Panc1 (cell line): ENCODE data around the gene DECR2. TPM values are rescaled to one million over a fixed set of nuclear protein-coding genes. Genes with fewer than 3 reads are reported as not detected.

Experiments
- ATAC-seq: fragments of 200-7000 bp; cut with Tn5 transposase; 2 replicates; pipeline ENCODE4 v1.9.1; 2020; ENCODE audit warnings: mild to moderate bottlenecking, moderate library complexity
- BruUV-seq: library from RNA; stranded (reverse); fragments of 400-500 nt; replicated peaks from 2 replicates; lab custom pipeline; 2021; lab: Mats Ljungman, UMichigan
- CTCF ChIA-PET: fragments of 300-600 bp; sonication (Branson Sonifier 250); formaldehyde crosslinking; loops from one replicate; lab custom pipeline; 2022; ENCODE audit warnings: antibody characterized with exemption; lab: Charles Lee
- POLR2A ChIA-PET: fragments of 300-600 bp; sonication (Branson Sonifier 250); formaldehyde crosslinking; loops from one replicate; lab custom pipeline; 2022; ENCODE audit warnings: antibody characterized with exemption; lab: Charles Lee
- DNase-seq: peaks from one replicate; pipeline ENCODE4 v3.0.0-alpha.2; 2010; ENCODE audit warnings: low read depth, low spot score
- H3K27ac ChIP-seq: 2 replicates; pipeline ENCODE4 v1.5.1; 2011; ENCODE audit warnings: mild to moderate bottlenecking, low read length, inconsistent platforms
- H3K27me3 ChIP-seq: fragments of 200-500 bp; sonication (Bioruptor generic); 2 replicates; pipeline ENCODE4 v1.6.0; 2014; ENCODE audit warnings: low read length, inconsistent platforms; ENCODE audit not compliant: control insufficient read depth, insufficient read depth
- H3K36me3 ChIP-seq: fragments of 200-500 bp; sonication (Bioruptor generic); 2 replicates; pipeline ENCODE4 v1.5.1; 2014; ENCODE audit warnings: inconsistent platforms, mild to moderate bottlenecking, low read length, moderate library complexity; ENCODE audit not compliant: control insufficient read depth, insufficient read depth
- H3K4me1 ChIP-seq: 2 replicates; pipeline ENCODE4 v1.5.1; 2011; ENCODE audit warnings: inconsistent platforms, mild to moderate bottlenecking, low read length, moderate library complexity; ENCODE audit not compliant: control insufficient read depth, insufficient read depth
- H3K4me3 ChIP-seq, 2 experiments: 2 replicates each; pipeline ENCODE4 v1.5.1; 2011 to 2012; ENCODE audit warnings: low read depth in 2 of 2, low read length in 2 of 2, mild to moderate bottlenecking in 2 of 2, inconsistent platforms in 1 of 2, moderate library complexity in 1 of 2
- H3K9me3 ChIP-seq: fragments of 200-500 bp; sonication (Bioruptor generic); 2 replicates; pipeline ENCODE4 v1.5.1; 2014; ENCODE audit warnings: low read depth, mild to moderate bottlenecking, inconsistent platforms, low read length, moderate library complexity; ENCODE audit not compliant: control insufficient read depth, insufficient read depth
- POLR2AphosphoS5 ChIP-seq: IDR thresholded peaks from 2 replicates; pipeline ENCODE4 v1.6.1; 2012; ENCODE audit warnings: mild to moderate bottlenecking, low read depth, low read length, moderate library complexity
- REST ChIP-seq, 2 experiments: IDR thresholded peaks; 2 replicates each; pipeline ENCODE4 v1.6.1; 2011 to 2012; ENCODE audit warnings: low read depth in 2 of 2, control low read depth in 1 of 2, low read length in 1 of 2, mild to moderate bottlenecking in 1 of 2, moderate library complexity in 1 of 2; ENCODE audit not compliant: insufficient read depth in 1 of 2
- SIN3A ChIP-seq: IDR thresholded peaks from 2 replicates; pipeline ENCODE4 v1.6.1; 2012; ENCODE audit warnings: low read depth, mild to moderate bottlenecking, low read length, moderate library complexity, borderline replicate concordance; ENCODE audit not compliant: insufficient read depth
- TCF7L2 ChIP-seq: IDR thresholded peaks from 2 replicates; pipeline ENCODE4 v1.6.1; 2011; ENCODE audit warnings: mild to moderate bottlenecking, low read depth, low read length, inconsistent platforms
- in situ Hi-C: cut with HindIII; loops from 2 replicates; pipeline ENCODE4 v1.10.0; 2016; ENCODE audit warnings: low sequenced_read_pairs, low pct_unique_long_range_greater_than_20kb
- intact Hi-C: fragments of 100-400 bp; cut with micrococcal nuclease; formaldehyde crosslinking; loops from one replicate; pipeline ENCODE4 v1.10.0; 2022; ENCODE audit not compliant: unreplicated experiment
- total RNA-seq: library from RNA; stranded (reverse); gene quantifications from one replicate; pipeline ENCODE4 v1.2.1, GENCODE V29; 2021; ENCODE audit not compliant: unreplicated experiment
- TF ChIP-seq, protein P1 (sequence below): fragments of 450-650 bp; IDR thresholded peaks from 2 replicates; pipeline ENCODE4 v1.5.1; 2017; ENCODE audit warnings: mild to moderate bottlenecking

The DECR2 gene
- total RNA-seq, 1 experiment from 2014 or later: 92.7 TPM

GRCh38 chr16:445566-445965 is 43.9 kb downstream of the DECR2 start:
- ATAC-seq: no peak
- CTCF ChIA-PET: no interaction called here

DNA sequence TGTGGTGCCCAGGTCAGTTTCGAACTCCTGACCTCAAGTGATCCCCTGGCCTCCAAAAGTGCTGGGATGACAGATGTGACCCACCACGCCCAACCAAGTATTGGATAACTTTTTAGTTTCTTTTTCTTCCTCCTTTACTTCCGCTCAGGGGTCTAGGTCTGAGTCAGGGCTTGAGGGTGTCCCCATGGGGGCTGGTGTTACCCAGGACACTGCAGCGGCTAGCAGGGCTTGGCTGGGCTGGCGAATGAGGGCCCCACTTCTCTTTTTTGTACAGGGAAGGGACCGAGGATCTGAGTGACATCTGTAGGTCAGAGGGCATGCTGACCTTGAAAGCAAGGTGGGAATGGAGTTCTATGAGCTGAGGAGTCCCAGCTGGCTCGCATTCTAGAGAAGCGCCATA is 48.7 kb downstream of the DECR2 start:
- H3K27ac ChIP-seq: no peak overlapping the region
- ATAC-seq: no peak
- no peaks in the 10 kb centered on the region for H3K27me3 ChIP-seq
- CTCF ChIA-PET: no interaction called here
- BruUV-seq: no TSS peak
- no peaks in the 10 kb centered on the region for H3K9me3 ChIP-seq
- intact Hi-C loops (no loop called here), in situ Hi-C loops (no loop called here)
- no peak for DNase-seq
- no peak for TF ChIP-seq TCF7L2
- TF ChIP-seq POLR2AphosphoS5: no peak
- TF ChIP-seq REST (IDR thresholded peaks at IDR 0.05; ENCODE audit: insufficient read depth in 1 of 2, low read depth in 2 of 2, low read length in 1 of 2): no peak
- TF ChIP-seq, protein P1, sequence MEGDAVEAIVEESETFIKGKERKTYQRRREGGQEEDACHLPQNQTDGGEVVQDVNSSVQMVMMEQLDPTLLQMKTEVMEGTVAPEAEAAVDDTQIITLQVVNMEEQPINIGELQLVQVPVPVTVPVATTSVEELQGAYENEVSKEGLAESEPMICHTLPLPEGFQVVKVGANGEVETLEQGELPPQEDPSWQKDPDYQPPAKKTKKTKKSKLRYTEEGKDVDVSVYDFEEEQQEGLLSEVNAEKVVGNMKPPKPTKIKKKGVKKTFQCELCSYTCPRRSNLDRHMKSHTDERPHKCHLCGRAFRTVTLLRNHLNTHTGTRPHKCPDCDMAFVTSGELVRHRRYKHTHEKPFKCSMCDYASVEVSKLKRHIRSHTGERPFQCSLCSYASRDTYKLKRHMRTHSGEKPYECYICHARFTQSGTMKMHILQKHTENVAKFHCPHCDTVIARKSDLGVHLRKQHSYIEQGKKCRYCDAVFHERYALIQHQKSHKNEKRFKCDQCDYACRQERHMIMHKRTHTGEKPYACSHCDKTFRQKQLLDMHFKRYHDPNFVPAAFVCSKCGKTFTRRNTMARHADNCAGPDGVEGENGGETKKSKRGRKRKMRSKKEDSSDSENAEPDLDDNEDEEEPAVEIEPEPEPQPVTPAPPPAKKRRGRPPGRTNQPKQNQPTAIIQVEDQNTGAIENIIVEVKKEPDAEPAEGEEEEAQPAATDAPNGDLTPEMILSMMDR: no peak
- TF ChIP-seq SIN3A: no peak
- H3K4me1 ChIP-seq: peaks cover 7% of the 10 kb centered on the region; the same call in 1 of the 2 replicates
- POLR2A ChIA-PET: no interaction called here
- no peaks in the 10 kb centered on the region for H3K36me3 ChIP-seq
- no peak overlapping the region for H3K4me3 ChIP-seq

More at GRCh38 chr16:445566-445965, 43.9 kb downstream of the DECR2 start:
- Histone ChIP-seq H3K36me3 (no peaks in the 10 kb centered on the region), H3K4me3 (no peak overlapping the region), H3K27me3 (no peaks in the 10 kb centered on the region), H3K9me3 (no peaks in the 10 kb centered on the region), H3K4me1 (0 out of 2 replicates have a peak, but pooled peaks cover 4% of the 10 kb centered on the region), H3K27ac (no peak overlapping the region)
- intact Hi-C loops: no loop called here
- BruUV-seq: no TSS peak
- in situ Hi-C loops: no loop called here
- no peak for DNase-seq
- TF ChIP-seq, protein P1: no peak
- TF ChIP-seq SIN3A (no peak), REST (IDR thresholded peaks at IDR 0.05; ENCODE audit: insufficient read depth in 1 of 2, low read depth in 2 of 2, low read length in 1 of 2) (no peak), POLR2AphosphoS5 (no peak), TCF7L2 (no peak)
- POLR2A ChIA-PET: interaction anchor here (0.7 kb wide), 1 partner anchor 39 kb away, joined by 5 read pairs; no protein-coding TSS in a partner anchor
